ENCODE results near the gene SETMAR.

- TF ChIP-seq CTCF (IDR thresholded peaks at IDR 0.05) (peak; percentile 78 to 88 (median 78)), POLR2A (IDR thresholded peaks at IDR 0.05) (no peak)
Observed at GRCh38 chr3:4350789-4351163, 47.6 kb downstream of the SETMAR start.
